Stimulated activated CD8-positive, alpha-beta memory T cell treated with anti-CD3 and anti-CD28 coated beads, Interleukin-15, amount 100 ng/mL, for 24 hours (primary cell): ENCODE measurements around the gene CMPK1.
"Not testable (repeated sequence)": the region's sequence is repeated elsewhere in the genome, so short reads cannot be mapped to it uniquely, and the experiment has no call there.

Experiments
- DNase-seq: peaks from one replicate; pipeline ENCODE4 v3.0.0-alpha.2; 2020; ENCODE audit warnings: low read depth

Gene CMPK1

DNA sequence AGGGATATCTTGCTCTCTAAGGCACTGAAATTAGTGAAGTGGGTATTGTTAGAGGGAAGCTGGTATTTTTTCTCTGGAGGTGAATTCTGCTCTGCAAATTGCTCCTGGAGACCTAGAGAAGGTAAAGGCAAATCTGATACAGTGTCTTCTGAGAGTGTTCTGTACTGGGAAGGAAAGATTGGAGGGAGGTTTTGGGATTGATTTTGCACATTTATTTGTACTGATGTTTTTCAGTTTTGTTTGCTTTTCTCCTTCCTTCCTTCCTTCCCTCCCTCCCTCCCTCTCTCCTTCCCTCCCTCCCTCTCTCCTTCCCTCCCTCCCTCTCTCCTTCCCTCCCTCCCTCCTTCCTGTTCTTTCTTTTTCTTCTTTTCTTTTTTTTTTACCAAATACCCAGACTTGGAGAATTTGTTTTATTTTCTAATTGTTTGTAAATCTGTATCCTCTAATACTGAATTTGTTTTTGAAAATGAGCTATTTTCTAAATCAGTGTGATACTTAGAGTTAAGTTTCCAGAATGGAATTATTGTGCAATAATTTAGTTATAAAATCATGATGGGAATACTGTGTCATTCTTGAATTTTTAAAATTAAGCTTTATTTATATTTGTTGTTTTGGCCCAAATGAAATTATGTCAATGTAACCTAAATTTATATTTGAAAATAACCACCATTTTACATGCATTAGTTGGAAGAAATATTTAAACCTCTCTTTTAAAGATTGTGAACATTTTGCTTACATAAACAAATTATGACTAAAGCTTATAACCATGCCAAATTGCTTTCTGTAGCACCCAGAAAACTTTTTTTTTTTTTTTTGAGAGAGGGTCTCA is 4.9 kb downstream of the CMPK1 start:
- DNase-seq, result no peak

DNA sequence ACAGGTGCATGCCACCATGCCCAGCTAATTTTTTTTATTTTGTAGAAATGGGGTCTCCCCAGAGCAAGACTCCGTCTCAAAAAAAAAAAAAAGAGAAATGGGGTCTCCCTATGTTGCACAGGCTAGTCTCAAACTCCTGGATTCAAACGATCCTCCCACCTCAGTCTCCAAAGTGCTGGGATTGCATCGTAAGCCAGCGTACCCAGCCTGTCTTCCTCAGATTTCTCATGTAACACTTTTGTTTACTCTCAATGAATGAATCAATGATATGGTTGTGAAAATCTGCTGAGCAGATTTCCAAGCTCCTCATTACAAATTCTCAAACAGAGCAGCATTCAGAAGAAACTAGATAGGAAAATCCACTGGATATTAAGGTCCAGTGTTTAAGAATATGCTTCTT is 6.6 kb downstream of the CMPK1 start:
- DNase-seq, result no peak

DNA sequence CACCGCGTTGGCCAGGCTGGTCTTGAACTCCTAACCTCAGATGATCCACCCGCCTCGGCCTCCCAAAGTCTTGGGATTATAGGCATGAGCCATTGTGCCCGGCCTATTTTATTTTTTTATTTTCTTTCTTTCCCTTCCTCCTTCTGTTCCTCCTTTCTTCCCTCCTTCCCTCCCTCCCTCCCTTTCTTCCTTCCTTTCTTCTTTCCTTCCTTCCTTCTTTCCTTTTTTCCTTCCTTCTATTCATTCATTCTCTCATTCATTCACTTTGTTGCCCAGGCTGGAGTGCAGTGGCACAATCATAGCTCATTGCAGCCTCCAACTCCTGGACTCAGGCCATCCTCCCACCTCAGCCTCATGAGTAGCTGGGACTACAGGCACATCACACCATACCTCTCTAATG is 13.4 kb downstream of the CMPK1 start:
- not testable (repeated sequence) for DNase-seq

DNA sequence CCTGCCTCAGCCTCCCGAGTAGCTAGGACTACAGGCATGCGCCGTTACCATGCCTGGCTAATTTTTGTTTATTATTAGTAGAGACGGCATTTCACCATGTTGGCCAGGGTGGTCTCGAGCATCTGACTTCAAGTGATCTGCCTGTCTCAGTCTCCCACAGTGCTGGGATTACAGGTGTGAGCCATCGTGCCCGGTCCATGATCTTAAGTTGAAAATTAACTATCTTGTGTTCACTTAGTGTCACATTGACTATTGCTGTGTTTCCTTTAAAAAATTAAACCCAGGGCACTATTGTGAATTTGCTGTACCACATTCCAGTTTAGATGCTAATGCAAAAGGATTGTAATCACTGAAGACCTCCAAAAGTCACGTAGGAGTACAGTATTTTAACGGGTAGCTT is 14.1 kb downstream of the CMPK1 start:
- no peak for DNase-seq

DNA sequence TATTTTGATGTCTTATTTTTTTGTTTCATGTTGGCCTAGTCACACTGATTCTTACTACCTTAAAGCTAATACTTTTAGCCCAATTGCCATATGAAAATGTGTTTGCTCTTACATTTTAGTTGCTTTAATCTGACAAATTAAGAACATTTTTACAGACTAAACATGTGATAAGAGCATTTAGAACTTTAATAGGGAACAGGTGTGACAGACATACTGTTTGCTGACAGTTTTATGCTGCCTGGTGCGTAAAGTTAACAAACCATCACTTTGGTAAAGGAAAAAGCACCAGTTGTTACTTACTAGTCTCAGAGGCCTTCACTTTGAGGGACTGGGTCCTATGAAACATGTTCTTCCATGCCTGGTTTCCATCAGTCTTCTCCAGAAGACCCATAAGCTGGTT is 14.7 kb downstream of the CMPK1 start:
- DNase-seq, result no peak

DNA sequence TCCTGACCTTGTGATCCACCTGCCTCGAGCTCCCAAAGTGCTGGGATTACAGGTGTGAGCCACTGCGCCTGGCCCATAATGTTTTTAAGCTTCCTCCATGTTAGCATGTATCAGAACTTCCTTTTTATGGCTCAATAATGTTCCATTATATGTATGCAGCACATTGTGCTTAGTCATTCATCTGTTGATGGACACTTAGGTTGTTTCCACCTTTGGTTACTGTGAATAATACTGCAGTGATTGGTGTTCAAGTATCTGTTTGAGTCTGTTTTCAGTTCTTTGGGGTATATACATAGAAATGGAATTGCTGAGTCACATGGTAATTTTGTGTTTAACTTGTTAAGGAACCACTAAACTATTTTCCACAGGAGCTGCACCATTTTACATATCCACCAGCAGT is 17.7 kb downstream of the CMPK1 start:
- DNase-seq, result no peak

DNA sequence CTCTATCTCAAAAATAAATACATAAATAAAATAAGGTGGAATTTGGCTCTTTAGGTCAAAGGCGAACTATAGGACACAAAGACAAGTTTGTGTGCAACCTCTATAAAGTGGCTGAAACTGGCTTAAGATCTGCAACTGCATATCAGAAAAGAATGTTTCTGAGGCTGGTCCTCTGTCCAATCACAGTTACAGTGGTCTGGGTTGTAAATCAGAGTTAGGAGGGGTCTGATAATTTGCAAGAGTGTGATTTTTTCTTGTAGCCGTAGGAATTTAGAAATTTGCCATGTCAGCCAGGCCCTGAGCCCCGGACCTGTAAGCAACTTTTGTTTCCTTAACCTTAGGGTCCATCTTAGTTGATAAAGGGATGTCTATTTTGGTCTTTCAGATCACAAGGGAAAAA is 27.8 kb downstream of the CMPK1 start:
- DNase-seq, result no peak

DNA sequence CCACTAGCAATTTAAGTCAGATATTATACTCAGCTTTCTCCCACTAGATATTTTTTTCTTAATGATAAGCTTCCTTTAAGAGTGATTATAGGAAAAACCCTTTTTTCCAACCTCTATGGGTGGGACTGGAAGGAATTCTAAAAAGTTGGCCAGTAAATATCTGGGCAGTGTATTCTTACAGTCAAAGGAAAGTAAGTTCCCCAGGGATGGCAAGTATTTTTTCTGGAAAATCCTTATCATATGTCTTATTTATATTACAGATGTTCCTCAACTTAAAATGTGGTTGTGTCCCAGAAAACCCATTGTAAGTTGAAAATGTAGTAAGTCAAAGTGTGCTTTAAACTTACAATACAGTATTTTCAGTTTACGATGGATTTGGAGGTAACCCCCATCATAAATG is 29.2 kb downstream of the CMPK1 start:
- DNase-seq, result no peak

DNA sequence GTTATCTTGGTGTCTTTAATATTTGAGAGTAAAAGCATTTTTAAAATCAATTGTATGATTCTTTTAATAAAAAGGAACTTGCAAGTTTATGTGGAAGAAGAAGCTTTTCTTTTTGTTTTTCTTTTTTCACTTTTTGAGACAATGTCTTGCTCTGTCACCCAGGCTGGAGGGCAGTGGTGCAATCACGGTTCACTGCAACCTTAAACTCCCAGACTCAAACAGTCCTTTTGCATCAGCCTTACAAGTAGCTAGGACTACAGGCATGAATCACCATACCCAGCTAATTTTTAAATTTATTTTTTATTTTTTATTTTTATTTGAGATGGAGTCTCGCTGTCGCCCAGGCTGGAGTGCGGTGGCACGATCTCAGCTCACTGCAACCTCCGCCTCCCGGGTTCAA is 34.1 kb downstream of the CMPK1 start:
- no peak for DNase-seq

DNA sequence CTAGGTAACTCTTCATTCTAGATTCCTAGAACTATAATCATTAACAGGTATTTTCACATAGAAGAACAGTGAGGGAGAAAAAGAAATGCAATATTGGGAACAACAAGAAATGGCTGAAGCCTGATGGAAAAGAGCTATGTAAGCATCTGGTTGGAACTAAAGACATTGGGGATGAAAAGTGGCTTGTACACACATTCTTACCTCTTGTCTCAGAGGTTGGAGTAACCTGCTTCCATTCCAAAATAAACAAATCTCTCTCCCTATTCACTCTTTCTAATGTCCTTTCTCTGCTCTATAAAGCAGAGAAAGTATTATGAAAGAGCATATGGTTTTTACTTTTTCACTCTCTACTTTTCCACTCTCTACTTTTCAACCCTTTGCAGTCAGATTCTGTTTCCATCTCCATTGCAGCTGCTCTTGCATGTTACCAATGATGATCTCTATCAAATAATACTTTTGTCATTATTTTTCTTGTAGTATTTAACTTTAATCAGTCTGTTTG is 37.5 kb downstream of the CMPK1 start:
- no peak for DNase-seq

DNA sequence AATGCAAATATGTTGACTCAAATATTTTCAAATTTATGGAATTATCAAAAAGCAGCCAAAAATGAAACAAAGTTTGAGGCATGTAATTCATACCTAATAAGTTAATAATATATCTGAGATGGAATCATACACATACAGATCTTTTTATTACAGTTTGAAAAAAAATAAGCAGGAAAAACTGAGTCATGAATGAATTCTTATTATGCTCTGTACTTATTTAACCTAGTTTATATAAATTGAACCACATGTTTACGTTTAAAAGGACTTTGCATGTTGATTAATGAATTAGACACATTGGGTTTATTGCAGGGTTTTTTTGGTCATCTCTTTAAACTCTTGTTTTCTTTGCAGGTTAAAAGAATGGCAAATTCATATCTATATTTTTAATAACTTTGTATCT is 40.9 kb downstream of the CMPK1 start:
- no peak for DNase-seq

DNA sequence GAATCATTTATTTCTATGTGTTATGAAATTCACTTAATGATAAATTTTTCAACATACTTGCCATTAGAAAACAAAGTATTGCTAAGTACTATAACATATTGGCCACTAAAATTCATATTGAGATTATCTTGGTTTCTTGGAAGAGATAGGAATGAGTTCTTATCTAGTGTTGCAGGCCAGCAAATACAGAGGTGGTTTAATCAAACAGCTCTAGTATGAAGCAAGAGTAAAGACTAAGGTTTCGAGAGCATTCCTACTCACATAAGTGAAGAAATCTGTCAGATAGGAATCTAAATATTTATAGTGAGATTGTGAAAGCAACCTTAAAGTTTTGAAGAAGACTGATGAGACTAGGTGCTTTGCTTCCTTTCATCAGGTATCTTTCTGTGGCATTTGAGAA is 44.6 kb downstream of the CMPK1 start:
- DNase-seq, result no peak

DNA sequence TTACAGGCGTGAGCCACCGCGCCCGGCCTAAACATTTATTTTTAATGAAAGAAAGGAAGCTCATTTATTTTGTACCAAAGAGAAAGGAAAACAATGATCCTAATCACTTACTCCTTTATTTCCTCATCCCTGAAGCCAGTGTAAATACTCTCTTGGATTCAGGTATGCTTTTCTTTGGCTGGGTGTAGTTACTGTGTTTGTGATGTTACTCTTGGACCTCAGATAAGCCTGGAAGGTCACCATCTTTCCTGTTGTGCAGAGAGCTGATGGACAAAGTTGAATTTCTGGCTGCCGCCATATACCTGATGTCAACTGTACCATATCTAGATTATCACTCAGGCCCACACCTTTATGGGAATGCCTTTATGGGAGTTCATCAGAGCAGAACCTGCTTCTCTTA is 47.1 kb downstream of the CMPK1 start:
- no peak for DNase-seq

DNA sequence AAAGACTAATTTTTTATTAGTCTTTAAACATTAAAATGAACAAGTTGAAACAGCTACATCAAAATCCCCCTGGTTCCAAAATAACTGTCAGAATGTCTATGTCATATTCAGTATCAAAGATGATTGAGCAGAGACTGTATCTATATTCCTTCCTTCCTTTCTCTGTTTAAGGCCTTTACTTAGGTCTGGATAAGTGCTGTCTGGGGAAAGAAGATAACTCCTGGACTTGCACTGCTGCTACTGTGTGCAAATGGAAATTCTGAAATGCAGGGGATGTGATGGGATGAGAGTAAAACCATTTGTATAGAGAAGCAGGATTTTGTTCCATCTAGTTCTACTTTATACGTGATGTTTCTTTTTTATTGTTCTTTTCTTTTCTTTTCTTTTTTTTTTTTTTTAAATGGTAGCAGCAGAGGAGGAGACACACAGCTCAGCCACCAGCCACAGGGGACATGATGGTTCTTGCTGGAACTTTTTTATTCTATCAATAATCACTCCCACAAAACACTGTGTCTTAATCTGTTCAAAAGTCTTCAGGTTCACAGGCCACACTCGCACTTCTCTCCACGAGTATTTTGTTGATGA is 48.9 kb downstream of the CMPK1 start:
- no peak for DNase-seq

DNA sequence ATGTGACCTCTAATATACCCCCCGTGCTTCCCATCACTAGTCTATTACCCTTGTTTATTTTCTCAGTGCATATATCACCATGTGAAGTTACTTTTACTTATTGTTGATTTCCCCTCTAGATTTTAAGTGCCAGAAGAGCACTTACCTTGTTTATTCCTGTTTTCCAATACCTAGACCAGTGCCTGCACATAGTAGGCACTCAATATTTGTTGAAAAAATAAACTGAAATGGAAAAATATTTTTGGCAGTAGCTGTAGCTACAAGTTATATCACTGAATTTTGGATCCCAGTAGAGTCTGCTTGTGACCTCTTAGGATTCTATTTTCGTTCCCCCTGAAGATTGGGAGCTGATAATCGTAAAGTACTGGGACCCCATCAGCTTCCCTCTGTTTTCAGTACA is 50.5 kb downstream of the CMPK1 start:
- no peak for DNase-seq

DNA sequence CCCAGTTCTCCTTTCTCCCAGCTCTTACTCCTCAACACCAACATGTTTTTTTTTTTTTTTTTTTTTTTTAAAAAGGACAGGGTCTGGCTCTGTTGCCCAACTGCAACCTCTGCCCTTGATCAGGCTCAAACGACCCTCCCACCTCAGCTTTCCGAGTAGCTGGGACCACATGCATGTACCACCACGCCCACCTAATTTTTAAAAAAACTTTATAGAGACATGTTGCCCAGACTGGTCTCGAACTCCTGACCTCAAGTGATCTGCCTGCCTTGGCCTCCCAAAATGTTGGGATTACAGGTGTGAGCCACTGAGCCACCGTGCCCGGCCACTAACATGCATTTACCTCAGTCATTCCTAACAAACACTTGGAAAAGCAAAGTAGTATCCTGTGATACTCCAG is 51.4 kb downstream of the CMPK1 start:
- DNase-seq, result no peak

DNA sequence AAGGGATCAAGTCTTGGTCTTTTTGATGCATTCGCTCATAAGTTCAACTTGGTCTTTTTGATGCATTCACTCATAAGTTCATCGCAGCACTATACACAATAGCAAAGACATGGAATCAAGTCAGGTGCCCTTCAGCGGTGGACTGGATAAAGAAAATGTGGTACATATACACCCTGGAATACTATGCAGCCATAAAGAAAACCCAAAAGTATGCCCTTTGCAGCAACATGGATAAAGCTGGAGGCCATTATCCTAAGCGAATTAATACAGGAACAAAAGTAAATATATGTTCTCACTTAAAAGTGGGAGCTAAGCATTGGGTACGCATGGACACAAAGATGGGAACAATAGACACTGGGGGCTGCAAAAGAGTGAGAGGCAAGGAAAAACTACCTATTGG is 52.7 kb downstream of the CMPK1 start:
- DNase-seq, result no peak

DNA sequence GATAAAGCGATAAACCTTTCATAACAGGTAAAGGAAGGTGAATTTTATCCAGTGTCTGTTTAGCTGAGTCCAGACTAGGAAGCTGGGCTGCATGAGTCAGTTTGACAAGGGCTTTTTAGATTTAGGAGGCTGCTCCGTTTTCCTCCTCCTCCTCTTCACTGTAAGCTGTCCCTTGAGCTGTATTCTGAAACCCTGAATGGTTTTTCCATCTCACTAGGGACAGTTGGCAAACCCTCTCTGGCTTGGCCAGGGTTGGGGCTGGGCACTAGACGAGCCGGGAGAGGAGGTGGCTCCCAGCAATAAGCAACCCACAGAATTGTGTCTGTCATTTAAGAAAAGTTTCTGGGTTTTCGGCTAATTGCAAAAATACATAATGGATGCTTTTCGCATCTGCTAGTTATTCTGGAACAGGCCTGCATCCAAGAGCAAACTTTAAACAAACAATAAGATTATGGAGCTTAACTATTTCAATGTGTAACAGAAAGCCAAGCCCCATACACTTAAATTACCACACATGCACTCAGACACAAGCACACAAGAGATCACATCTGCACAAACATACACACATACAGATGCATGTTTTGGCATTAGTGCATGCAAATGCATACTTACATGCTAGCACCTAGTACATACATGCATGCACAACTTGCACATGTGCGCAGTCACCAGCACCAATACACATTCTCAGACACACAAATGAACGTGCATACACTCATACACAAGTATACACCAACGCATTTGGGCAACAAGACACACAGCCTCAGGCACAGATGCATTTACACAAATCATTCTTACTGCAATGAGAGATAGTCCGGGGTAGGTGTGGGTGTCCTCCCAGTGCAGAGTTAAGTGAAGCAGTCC is 54.7 kb downstream of the CMPK1 start:
- DNase-seq, result no peak

DNA sequence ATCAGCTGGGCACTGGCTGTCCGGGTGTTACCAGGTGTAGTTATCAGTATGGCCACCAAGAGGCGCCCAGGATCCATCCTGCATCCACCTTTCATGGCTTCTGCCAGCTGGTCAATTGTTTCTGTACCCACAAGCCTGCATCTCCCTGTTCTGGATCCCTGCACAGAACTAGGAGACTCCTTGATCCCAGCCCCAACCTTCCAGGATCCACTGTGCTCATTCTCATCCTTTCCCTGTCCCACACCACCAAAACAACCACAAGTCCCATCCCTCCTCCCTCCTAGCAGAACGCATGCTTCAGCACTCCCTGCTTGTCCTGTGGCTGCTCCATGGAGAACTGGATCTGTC is 55.3 kb downstream of the CMPK1 start:
- no peak for DNase-seq

DNA sequence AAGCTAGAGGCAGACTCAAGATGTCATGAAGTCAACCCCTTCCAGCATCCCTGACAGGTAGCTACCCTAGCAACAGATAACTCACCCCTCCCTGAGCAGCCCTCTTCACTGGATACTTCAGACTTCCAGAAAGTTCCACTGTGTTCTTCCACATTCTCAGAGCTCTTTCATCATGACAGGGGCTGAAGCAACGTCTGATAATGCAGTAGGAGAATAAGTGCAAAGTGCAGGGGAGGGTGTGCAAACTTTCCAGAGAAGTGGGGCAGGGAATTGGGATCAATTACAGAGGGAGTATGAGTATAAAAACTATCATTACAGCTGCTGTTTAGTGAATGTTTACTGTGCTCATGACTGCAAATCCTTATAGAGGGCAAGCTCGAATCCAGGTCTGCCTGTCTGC is 56.1 kb downstream of the CMPK1 start:
- no peak for DNase-seq

DNA sequence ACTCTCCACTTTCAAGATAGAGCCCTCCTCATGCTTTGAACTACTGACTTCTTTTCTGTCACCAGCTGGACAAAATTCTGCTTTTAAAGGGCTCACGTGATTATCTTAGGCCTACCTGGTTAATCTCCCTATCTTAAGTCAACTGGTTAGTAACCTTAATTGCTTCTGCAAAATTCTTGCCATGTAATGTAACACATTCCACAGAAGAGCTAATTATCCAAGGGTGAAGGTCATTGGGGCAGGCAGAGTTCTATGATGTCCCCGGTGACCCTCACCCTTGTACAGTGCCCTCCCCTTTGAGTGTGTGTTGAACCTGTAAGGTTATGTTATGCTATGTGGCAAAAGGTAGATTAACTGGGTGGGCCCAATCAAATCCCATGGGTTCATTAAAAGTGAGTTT is 57.3 kb downstream of the CMPK1 start:
- DNase-seq, result no peak

DNA sequence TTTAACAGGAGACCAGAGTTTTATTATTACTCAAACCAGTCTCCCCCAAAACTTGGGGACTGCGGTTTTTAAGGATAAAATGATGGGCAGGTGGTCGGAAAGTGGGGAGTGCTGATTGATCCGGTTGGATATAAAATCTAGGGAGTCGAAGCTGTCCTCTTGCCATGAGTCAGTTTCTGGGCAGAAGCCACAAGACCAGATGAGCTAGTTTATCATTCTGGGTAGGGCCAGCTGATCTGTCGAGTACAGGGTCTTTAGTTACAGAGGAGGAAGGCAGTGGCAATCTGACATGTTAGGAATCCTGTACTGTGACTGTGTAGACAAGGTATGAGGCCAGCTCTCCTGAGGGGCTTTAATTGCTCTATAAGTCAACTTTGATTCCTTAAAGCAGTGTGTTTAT is 59.6 kb downstream of the CMPK1 start:
- no peak for DNase-seq

DNA sequence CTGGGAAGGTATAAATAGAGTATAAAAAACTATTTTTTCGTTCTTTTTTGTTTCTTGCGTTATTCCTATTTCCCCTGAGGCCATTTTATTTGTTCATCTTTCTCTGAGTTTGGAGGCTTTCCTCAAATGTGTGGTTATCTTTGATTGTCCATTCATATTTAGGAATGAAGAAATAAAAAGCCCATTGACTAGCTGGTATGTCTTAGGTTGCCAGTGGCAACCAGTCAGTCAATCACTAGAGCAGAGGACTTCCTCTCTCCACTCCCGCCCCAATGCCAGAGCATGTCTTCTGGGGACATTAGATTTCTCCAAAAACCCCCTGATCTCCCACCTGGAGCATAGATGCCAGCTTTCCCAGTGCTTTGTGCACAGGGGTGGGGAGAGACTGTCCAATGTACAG is 61.8 kb downstream of the CMPK1 start:
- DNase-seq, result no peak
